NCI-H2107 treated with DMSO at 0.1 percent for 48 hours (cell line): ENCODE results near the gene NMNAT3.
A peak's percentile ranks its signal among the peaks of the same experiment; 100 is the strongest.
"Not testable (repeated sequence)": the region's sequence is repeated elsewhere in the genome, so short reads cannot be mapped to it uniquely, and the experiment has no call there.

Experiments
- DNase-seq: peaks from one replicate; lab custom pipeline; 2025; ENCODE audit not compliant: unreplicated experiment; lab: John Stamatoyannopoulos, UW

Gene NMNAT3

DNA sequence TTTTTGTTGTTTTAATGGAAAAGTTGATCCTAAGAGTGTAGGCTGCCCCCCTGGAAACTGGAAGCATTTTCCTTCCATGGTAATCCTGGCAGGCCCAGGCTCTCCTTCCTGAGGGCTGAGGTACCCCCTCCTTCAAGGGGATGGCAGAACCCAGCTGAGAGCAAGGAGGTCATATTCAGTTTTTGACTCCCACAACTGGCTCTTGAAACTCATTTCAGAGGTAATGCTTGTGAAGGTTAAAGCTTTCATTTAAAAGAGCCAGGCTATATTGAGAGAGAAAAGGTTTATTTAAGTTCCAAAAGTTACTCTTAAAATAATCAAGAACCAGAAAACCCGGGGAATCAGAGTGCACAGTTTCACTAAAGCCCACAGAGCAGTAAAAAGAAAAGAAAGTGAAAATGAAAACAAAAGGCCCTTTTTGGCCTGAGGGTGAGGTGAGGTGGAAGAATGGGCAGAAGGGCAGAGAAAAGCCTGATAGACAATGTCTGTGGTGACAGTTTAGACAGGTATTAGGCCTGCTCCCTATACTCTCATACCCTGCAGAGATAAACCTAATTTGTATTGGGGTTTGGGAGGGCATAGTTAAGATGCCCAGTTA lies 91.3 kb downstream of the NMNAT3 start:
- DNase-seq, result no peak

DNA sequence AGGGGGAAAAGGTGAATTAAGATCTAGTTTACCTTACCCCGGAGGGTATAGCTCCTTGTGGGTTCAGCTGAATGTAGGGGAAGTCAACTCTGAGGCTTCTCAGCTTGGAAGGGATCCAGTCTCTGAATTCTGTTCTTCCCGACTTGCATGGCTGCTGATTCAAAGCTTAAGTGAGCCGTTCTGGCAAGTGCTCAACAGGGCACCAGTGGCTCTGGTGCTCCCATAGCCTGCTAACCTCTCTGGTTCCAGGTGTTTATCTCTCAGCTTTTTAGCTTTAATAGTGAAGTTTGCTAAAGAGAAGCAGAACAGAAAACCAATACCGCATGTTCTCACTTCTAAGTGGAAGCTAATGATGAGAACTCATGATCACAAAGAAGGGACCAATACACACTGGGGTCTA lies 92.0 kb downstream of the NMNAT3 start:
- no peak for DNase-seq

DNA sequence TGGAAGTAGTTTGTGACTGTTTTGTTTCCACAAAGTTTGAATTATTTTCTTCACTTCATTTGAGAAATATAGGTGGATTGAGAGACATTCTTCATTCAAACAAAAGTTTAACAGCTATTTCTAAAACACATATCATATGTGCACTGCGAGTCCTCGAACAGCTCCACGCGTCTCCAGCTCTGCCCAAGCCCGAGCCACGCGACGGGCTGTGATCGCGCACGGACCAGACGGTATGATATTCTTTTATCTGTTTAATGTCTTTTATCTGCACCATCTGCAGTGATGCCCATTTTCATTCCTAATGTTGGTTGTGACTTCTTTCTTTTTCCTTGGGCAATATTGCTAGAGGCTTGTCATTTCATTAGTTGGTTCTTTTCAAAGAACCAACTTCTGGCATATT lies 94.1 kb downstream of the NMNAT3 start:
- not testable (repeated sequence) for DNase-seq

DNA sequence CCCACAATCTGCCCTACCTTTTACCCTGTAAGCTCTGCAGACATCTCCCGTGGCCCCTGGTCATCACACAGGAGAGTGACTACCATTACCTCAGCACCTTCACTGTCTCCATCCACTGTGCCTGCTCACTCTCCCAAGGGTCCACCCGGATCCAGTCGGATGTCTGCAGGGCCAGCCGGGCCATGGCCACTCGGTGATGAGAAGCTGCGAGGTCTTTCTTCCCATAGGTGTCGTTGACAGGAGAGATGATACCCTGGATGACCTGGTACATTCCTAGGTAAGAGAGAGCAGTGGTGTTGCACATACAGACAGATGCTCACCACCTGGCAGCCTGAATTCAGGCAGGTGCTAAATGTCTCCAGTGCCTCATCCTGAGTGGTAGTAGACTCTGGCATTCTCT lies 99.0 kb downstream of the NMNAT3 start:
- no peak for DNase-seq

DNA sequence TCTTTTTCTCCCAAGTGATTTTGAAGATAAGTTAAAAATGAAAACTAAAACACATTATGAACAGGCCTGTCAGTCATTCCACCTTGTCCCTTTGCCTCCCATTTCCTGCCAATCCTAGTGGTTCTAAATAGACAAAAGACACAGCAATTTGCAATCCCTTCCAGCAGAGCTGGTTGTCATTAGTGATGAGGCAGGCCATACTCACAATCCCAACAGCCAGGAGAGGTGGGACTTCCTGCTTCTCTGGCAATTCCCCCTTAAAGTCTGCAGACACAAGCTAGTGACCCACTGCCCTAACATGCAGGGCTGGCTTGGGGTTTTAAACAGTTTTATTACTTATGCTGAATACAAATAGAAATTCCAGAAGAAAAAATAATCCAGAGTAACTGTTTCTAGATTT lies 99.9 kb downstream of the NMNAT3 start:
- DNase-seq, result no peak

DNA sequence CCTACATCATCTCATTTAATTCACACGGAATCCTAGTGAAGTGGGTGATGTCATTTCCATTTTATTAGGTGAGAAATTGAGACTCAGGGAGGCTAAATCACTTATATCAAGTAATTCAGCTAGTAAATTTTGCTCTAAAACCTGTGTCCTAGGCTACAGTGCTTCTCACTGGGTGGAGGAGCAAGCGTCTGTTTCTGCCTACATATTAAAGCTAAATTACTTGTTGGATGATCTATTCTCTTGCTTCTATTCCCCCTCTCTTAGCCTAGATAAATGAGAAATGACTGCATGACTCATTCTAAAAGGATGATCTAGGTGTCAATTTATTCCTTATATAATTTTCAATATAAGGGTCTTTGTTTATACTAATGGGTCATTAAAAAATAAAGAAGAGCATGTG lies 100.4 kb downstream of the NMNAT3 start:
- DNase-seq, result no peak

DNA sequence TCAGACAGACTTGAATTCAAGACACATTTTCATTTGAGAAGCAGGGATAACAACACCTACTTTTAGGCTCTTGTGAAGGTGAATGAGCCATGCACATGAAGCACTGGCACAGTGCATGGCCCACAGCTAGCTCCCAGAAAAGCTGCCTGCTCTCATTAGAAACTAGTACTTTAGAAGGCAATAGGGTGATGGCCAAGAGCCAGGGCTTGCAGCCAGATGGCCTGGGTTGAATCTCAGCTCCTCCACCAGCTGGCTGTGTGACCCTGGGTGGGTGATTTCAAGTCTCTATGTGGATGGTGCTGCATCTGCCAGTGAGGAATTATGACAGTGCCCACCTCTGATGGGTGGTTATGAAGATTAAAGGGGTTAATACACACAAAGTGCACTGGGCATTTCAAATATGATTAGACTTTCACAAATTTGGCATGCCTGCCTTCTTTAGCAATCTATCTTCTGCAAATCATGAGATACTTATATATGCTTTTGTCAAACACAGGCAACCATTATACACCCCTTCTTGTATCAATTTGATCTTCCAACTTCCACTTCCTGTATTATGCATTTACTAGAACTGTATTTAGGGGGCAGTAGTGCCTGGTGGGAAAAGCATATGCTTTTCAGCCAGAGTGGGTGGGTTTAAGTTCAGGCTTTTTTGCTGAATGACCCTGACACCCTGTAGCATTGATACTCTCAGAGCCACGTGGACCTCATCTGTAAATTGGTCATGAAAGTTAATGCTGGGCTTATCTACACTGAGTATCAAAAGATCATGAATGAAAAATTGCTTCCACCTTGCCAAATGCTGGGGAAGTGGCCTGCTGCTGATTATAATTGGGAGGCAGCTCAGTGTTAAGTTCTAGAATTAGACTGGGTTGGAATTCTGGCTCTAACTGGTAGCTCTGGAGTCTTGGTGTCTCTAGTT lies 103.5 kb downstream of the NMNAT3 start:
- no peak for DNase-seq

DNA sequence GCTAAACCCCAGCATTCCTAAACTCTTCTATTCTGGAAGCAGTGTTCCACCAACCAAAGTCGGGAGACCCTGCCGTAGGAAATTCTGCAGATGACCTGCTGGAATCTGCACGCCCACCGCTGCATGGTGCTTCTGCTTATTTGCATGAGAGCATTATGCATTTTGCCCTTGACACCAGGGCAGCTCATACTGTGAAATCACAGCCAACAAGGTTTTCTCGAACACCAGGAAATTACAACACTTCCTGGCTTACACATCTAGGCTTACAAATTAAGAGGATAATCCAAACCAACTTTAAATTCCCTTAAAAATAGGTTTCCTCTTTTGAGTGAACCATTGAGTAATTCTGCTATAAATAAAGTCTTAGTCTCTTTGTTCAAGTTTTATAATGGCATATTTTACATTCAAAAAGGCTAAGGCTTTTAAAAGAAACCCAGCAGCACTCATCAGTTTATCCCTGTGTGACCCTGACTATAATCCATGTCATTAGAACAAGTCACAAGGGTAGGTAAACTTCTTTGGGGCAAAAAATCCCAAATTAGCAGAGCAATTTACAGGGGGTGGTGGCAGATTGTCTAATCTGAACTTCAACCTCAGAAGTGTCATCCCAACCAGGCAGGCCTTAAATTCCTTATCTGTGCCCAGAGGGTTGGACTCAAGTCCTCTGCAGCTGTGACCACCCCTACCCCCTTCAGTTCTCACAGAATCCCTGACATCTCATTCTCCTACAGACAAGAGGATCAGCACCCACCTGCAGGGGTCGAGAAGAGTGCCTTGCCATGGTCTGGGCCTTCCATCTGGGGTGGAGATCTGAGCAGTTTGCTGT lies 104.7 kb downstream of the NMNAT3 start:
- DNase-seq, result no peak

DNA sequence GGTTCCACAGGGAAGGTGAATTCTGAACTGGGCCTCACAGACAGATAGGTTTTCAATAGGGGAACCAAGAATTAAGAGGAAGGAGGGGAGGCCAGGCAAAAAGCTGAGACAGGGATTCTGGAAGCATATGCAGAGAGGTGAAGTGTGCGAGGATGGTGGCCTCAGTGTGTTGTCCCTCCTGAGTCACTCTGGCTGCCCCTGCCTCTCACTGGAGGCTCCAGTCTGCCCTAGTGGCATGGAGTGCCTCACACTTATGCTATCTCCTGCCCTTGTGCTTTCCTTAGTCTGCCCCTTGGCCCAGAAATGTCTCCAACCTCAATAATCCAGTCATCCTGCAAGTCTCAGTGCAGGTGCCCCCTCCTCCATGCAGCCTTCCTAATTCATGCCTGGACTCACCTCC lies 106.1 kb downstream of the NMNAT3 start:
- DNase-seq, result no peak

DNA sequence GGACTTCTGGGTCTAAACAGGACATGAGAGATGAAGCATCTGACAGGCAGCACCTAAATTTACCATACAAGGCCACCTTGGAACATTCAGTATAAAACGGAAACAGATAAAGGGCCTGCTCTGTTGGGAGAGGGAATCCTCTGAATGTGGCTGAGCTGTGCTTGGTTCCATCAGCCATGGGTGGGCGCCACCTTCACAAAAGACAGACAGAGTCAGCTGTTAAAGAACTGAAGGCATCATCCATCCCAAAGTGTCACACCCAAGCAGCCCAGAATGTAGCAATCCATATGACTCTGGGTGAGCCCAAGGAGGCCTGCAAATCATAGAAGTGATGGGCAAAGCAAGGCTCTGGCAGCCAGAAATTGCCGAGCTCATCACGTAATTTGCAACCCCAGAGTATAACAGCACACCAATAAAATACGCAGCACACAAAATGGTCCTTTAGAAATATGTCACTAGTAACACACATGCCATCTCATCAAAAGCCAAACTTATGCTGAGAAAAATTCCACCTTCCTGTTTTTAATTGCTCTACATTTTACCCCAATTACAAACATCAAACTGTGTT lies 113.4 kb downstream of the NMNAT3 start:
- DNase-seq, result peak; percentile 41

DNA sequence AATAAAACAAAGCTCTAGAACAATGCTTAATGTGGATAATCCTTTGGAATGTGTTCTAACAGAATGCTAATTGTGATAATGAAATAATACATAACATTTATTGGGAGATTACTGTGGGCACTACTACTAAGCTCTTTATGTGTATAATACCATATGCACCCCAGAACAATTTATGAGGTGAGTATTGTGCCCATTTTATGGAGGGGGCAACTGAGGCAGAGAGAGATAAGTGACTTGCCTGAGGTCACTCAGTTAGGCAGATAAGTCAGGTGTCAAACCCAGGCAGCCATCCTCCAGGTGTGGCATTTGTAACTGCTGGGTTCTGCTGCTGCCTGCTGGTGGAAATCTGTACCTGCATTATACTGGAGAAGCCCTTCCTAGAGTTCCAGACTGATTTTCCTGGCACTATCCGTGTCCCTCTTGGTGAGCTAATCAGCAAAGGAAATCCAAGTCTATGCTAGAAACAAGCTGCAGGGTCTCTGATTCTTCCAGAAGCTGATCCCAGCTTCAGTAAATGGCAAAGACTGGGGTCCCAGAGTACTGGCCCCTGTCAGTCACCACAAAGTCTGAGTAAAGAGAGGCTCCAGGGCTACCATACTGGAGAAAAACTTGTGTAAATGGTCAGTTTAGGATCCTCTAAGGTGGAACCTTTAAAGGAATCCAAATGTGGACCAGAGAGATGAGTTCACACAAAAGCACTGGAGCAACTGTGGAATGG lies 115.7 kb downstream of the NMNAT3 start:
- DNase-seq, result peak; percentile 71

DNA sequence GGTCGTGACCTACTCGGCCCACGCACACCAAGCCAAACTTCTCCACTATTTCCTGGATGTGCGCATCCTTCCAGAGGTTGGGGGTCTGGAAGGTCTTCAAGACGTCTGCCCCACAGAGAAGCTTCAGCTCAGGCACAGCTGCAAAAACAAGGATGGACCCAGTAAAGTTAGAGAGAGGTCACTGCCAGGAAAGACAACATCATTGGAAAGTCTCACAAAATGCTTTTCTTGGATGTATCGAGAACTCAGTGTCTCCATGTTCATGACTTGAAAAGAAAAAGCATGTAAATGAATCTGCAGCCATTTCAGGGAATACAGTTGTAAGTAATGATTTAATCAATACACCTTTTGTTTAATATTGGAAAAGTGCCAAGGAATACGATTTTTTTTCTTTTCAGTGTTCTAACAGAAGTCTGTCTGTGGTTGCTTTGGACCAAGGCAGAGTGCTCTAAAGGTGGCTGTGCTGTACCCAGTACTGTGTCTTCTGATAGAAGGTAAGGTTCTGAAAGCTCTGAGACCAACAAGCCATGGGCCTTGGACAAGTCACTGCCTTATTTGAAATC lies 116.4 kb downstream of the NMNAT3 start:
- DNase-seq, result peak; percentile 70

DNA sequence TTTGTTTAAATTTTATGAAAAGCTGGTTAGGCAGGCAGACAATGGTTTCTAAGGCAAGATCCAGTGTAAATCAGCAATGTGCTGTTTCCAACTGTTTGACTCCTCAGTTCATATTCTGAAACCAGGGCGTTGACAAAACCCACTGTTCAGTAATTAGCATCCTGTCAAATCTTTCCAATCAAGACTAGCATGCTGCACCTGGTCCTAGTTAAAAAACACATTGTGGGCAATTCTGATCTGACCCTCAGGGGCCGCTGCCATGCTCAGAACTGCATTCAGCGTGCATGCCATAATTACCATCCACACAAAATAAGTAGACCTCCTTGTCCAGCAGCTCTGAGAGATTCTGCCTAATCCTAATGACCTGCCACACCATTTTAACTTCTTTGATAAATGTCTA lies 117.4 kb downstream of the NMNAT3 start:
- DNase-seq, result no peak

DNA sequence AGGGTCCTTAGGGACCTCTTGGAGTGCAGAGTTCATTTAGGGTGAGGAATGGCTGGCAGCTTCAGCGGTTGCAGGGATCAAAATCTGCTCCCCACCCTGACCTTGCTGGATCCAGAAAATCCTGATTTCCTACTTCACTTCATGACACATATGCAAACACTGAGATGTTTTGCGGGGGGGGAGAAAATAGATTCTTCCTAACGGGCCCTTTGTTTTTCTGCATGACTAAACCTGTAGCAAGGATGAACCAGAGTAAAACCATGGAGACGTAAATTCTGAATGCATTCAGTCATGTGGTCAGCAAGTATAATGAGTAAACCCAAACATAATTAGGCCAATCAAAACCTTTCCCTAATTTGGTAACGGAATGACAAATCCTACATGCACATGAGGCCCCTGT lies 118.2 kb downstream of the NMNAT3 start:
- no peak for DNase-seq

DNA sequence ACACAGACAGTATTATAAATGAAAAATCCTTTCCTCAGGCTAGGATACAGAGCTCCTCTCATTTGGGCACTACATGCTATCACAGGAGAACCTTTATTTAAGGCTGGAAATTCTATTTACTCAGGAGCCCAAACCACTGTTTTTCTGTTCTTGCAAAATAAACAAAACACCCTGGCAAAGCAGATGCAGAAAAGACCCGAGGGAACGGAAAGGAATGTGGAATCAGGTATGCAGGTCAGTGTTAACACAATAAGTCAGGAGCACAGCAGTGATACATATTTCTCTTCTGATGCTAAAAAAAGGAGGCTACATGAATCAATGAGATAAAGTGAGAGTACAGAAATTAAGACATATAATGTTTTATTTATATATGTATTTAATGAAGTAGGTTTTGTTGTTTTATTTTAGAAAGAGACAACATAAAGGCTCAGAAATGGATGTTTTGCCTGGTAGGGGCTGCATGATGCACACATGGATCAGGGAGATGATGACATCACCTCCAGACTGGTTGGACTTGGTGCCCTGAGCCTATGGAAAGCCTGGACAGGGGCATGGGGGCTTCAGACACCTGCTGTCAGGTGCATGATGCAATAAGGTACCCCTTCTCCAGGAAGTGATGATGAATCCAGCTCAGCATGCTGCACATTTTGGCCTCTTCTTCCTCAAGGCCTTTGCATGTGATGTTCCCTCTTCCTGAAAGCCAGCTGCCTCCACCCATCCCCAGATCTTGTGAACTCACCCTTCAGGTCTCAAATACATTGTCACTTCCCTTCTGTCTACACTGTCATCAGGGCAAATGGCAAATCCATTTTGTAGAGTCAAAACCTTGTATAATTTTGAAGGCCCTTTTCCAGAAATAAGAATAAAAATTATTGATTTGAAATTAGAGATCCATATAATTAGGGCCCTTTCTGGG lies 119.2 kb downstream of the NMNAT3 start:
- no peak for DNase-seq

DNA sequence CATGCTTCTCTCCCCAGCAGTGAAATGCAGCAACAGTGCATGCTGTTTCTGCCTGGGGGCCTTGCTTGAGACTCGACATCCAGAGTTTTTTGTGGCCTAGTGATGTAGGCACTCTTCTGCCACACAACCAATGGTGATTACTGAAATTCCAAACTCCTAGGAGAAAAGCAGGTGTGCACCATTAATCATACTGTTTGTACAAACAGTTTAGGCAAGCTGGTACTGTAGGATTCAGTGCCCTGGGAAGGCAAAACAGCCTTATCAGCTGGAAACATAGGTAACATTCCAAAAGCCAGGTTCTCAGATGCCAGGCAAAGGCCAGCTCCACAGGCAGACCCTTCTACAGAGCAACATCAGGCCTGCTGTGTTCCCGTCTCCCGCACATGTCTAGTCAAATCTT lies 120.7 kb downstream of the NMNAT3 start:
- DNase-seq, result peak; percentile 50

DNA sequence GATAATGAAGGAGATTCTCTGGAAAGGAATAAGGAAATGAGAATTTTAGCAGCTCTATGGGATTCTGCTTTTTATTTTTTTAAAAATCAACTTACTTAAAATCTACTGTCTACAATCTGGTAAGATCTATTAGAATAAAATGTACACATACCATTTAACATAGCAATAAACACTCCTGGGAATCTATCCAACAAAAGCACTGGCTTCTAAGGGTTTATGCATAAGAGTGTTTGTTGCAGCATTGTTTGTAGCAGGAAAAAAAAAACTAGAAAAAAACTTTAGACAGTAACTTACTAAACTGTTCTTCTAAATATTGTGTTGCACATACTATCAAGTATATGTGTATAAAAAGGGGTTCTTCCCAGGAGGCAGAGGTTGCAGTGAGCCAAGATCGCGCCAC lies 122.5 kb downstream of the NMNAT3 start:
- no peak for DNase-seq

DNA sequence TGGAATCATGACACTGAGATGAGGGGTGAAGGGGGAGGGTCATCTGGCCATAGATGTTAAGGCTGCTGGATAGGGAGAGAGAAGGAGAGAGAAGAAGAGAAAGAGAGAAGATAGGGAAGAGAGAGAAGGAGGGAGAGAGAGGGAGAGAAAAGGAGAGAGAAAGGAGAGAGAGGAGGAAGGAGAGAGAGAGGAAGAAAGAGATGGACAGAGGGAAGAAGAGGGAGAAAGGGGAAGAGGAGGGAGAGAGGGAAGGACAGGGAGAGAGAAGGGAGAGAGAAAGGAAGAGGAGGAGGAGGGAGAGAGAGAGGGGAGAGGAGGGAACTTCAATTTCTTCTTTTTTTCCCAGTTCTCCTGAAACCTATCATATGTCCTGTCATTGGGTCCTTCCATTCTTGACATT lies 123.1 kb downstream of the NMNAT3 start:
- no peak for DNase-seq

DNA sequence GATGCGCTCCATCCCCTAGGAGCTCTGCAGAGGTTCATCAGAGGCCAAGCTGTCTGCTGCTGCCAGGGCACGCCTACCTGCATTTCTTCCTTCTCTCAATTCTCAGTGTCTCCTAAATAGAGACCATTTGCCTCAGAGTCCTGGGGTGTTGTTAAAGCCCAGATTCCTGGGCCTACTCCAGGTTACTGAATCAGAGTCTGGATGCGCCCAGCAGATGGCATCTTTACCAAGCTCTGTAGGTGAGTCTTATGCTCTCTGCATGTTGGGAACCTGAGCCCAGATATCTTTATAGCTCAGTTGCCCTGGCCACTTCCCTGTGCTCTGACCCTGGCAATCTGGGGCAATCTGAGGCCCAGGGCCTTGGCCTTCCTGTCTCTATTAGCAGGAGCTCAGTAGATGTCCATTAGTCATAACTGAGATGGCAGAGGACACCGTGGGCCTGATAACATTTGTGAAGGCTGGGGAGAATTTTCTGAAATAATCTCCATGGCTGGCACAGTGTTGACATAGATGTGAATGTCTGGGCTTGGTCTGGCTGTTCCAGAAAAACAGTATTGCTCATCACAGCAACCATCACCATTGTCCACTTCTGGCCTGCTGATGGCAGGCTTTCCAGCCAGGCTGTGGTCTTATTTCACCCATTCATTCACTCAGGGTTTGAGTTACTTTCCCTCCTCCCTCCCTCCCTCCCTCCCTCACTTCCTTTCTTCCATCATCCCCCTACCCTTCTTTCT lies 125.0 kb downstream of the NMNAT3 start:
- no peak for DNase-seq
